Keratinocyte (primary cell): Measurements from ENCODE around the gene PIGU.

Source experiments
- EZH2 ChIP-seq: IDR thresholded peaks from one replicate; pipeline ENCODE4 v1.6.1; 2012; ENCODE audit warnings: inconsistent platforms, mild to moderate bottlenecking, low read length, moderate library complexity
- TF ChIP-seq, protein P1 (sequence below), 3 experiments: IDR thresholded peaks in 1 of 3; conservative IDR thresholded peaks in 1 of 3; optimal IDR thresholded peaks in 1 of 3; 2 replicates in 2 of 3; 3 replicates in 1 of 3; pipeline versions ENCODE3 to v1.5.1; 2011; ENCODE audit warnings: low read length in 3 of 3, mild to moderate bottlenecking in 3 of 3, moderate library complexity in 2 of 3, control low read depth in 1 of 3, inconsistent platforms in 1 of 3; ENCODE audit not compliant: insufficient read depth in 2 of 3; ENCODE audit errors: extremely low read depth in 1 of 3

DNA sequence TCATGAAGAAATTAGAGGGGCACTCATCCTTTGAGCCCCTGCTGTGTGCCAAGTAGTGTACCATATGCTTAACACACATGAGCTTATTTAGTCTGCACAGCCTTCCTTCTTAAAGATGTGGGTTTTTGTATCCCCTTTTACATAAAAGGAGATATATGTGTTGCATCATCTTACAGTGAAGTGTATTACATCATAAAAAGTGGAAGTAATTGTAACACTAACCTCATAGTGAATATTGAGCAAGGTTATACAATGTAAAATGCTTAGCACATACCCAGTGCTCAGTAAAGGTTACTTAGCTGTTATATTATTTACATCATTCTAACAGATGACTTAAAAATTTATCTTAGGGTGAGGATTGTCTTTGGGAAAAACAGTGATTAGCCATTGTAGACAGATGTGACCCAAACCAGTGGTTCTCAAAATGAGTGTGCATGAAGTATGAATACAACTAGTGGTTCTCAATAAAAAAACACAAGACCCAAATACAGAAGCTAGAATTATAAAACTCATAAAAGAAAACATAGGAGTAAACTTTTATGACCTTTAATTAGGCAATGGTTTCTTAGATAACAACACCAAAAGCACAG is 3.8 kb upstream of the PIGU start:
- TF ChIP-seq, protein P1, sequence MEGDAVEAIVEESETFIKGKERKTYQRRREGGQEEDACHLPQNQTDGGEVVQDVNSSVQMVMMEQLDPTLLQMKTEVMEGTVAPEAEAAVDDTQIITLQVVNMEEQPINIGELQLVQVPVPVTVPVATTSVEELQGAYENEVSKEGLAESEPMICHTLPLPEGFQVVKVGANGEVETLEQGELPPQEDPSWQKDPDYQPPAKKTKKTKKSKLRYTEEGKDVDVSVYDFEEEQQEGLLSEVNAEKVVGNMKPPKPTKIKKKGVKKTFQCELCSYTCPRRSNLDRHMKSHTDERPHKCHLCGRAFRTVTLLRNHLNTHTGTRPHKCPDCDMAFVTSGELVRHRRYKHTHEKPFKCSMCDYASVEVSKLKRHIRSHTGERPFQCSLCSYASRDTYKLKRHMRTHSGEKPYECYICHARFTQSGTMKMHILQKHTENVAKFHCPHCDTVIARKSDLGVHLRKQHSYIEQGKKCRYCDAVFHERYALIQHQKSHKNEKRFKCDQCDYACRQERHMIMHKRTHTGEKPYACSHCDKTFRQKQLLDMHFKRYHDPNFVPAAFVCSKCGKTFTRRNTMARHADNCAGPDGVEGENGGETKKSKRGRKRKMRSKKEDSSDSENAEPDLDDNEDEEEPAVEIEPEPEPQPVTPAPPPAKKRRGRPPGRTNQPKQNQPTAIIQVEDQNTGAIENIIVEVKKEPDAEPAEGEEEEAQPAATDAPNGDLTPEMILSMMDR (optimal IDR thresholded peaks at IDR 0.05 in 1 of 3, IDR thresholded peaks at IDR 0.05 in 1 of 3, conservative IDR thresholded peaks at IDR 0.05 in 1 of 3; ENCODE audit: extremely low read depth in 1 of 3, insufficient read depth in 2 of 3, low read length in 3 of 3) = no peak
- no peak for TF ChIP-seq EZH2
